Measurements from ENCODE around the gene CARD10. TPM values are rescaled to one million over a fixed set of nuclear protein-coding genes. Genes with fewer than 3 reads are reported as not detected.

Gene CARD10
- total and polyA plus RNA-seq, 2 of the 13 experiments (the other 11 are each of a cell fraction or from before 2014, with no cell fraction given), result 35.2 to 55.8 TPM

DNA sequence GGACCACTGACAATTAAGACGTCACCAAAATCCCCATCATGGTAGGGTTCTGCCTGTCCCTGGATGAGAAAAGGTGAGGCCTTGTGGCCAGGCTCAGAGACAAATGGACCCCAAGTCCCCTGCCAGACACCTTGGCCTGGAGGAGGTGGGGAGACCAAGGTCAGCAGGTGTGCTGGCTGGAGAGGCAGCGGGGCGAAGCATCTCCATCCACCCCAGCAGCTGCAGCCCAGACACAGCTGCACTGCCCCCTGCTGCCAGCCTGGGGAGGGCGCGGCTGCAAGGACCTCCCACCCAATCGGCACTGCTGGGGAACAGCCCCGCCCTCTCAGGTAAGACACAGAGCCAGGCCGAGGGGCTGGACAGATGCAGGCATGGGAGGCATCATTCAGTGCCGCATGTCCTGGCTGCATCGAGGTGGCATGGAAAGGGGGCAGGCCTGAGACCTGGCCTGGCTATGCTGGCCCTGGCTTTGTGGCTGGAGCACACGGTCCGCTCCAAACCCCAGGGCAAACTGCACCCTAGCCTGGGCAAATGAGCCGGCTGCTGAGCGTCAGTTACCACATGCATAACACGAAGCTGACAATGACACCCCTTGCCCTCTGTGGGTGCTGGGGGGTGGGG, 20.8 kb downstream of the CARD10 start:
- H4K20me1 ChIP-seq (ENCODE audit: insufficient read depth, low read length), result no peaks in the 10 kb centered on the region
- ATAC-seq (peak; percentile 14; the same call in 2 of the 3 replicates), FAIRE-seq (peak; percentile 63), DNase-seq (ENCODE audit: low spot score) (peak; percentile 50)
- H3K4me2 ChIP-seq (ENCODE audit: low read depth, low read length), result no peak overlapping the region
- BruUV-seq (replicated peaks), result no TSS peak
- no peak overlapping the region for H3K4me3 ChIP-seq (replicated peaks in 1 of 3; ENCODE audit: insufficient read depth in 1 of 3, low read depth in 2 of 3, low read length in 3 of 3)
- intact Hi-C loops (cut with micrococcal nuclease; ENCODE audit: unreplicated experiment), result no loop called here
- no peak overlapping the region for H3K9ac ChIP-seq (ENCODE audit: insufficient read depth, low read depth, low read length)
- H3K9me3 ChIP-seq (ENCODE audit: low read length), result no peaks in the 10 kb centered on the region
- WGBS (ENCODE audit: low lambda C conversion rate), result 70% methylated on average over 7 of the region's 15 CpGs
- ChIA-PET CTCF (ENCODE audit: low intra/inter-chr PET ratio, low total read pairs) (interaction anchor here (2.0 kb wide), 1 partner anchor 26 kb away, joined by 18 read pairs; no protein-coding TSS in a partner anchor), POLR2A (interaction anchor here (1.0 to 1.6 kb wide), 3 partner anchors 8 to 26 kb away, joined by 3 to 5 read pairs (median 4); no protein-coding TSS in a partner anchor)
- H3K4me1 ChIP-seq (ENCODE audit: insufficient read depth, low read length), result peaks cover 45% of the 10 kb centered on the region
- no peak overlapping the region for H2AFZ ChIP-seq (ENCODE audit: low read length)
- peaks cover 31 to 65% of the 10 kb centered on the region in 2 experiments for H3K36me3 ChIP-seq (replicated peaks in 1 of 2; ENCODE audit: control insufficient read depth in 1 of 2, insufficient read depth in 2 of 2, low read length in 2 of 2)
- no peaks in the 10 kb centered on the region for H3K27me3 ChIP-seq (ENCODE audit: control insufficient read depth in 1 of 2, insufficient read depth in 2 of 2, low read length in 2 of 2)
- peaks cover 9% of the 10 kb centered on the region for H3K79me2 ChIP-seq (ENCODE audit: insufficient read depth, low read length)
- no peak overlapping the region for H3K27ac ChIP-seq (ENCODE audit: extremely low read length, insufficient read depth, low read length)
- in situ Hi-C loops (cut with HindIII; ENCODE audit: extremely low pct_ligation_motif_present, low pct_unique_long_range_greater_than_20kb), result no loop called here
- peak; percentile 65 for TF ChIP-seq RBFOX2 (IDR thresholded peaks at IDR 0.05; ENCODE audit: low read depth, low read length)
- TF ChIP-seq, protein P1, sequence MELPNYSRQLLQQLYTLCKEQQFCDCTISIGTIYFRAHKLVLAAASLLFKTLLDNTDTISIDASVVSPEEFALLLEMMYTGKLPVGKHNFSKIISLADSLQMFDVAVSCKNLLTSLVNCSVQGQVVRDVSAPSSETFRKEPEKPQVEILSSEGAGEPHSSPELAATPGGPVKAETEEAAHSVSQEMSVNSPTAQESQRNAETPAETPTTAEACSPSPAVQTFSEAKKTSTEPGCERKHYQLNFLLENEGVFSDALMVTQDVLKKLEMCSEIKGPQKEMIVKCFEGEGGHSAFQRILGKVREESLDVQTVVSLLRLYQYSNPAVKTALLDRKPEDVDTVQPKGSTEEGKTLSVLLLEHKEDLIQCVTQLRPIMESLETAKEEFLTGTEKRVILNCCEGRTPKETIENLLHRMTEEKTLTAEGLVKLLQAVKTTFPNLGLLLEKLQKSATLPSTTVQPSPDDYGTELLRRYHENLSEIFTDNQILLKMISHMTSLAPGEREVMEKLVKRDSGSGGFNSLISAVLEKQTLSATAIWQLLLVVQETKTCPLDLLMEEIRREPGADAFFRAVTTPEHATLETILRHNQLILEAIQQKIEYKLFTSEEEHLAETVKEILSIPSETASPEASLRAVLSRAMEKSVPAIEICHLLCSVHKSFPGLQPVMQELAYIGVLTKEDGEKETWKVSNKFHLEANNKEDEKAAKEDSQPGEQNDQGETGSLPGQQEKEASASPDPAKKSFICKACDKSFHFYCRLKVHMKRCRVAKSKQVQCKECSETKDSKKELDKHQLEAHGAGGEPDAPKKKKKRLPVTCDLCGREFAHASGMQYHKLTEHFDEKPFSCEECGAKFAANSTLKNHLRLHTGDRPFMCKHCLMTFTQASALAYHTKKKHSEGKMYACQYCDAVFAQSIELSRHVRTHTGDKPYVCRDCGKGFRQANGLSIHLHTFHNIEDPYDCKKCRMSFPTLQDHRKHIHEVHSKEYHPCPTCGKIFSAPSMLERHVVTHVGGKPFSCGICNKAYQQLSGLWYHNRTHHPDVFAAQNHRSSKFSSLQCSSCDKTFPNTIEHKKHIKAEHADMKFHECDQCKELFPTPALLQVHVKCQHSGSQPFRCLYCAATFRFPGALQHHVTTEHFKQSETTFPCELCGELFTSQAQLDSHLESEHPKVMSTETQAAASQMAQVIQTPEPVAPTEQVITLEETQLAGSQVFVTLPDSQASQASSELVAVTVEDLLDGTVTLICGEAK (IDR thresholded peaks at IDR 0.05), result no peak
- TF ChIP-seq, protein P1 (CRISPR knock-in tag; IDR thresholded peaks at IDR 0.05), result no peak
- no peak for TF ChIP-seq ZNF597 (CRISPR knock-in tag; IDR thresholded peaks at IDR 0.05)
- peak; percentile 57; the same call in 1 of the 2 replicates for TF ChIP-seq KLF12 (CRISPR knock-in tag; IDR thresholded peaks at IDR 0.05; ENCODE audit: borderline replicate concordance)
- TF ChIP-seq ZNF296 (CRISPR knock-in tag; conservative IDR thresholded peaks at IDR 0.05), result no peak
- no peak for TF ChIP-seq ZNF460 (CRISPR knock-in tag; IDR thresholded peaks at IDR 0.05; ENCODE audit: borderline replicate concordance)
- TF ChIP-seq, protein P2, sequence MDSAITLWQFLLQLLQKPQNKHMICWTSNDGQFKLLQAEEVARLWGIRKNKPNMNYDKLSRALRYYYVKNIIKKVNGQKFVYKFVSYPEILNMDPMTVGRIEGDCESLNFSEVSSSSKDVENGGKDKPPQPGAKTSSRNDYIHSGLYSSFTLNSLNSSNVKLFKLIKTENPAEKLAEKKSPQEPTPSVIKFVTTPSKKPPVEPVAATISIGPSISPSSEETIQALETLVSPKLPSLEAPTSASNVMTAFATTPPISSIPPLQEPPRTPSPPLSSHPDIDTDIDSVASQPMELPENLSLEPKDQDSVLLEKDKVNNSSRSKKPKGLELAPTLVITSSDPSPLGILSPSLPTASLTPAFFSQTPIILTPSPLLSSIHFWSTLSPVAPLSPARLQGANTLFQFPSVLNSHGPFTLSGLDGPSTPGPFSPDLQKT (CRISPR knock-in tag; IDR thresholded peaks at IDR 0.05; ENCODE audit: borderline replicate concordance), result no peak
- TF ChIP-seq NFYB (CRISPR knock-in tag; IDR thresholded peaks at IDR 0.05), result no peak
- no peak for TF ChIP-seq SALL2 (CRISPR knock-in tag; IDR thresholded peaks at IDR 0.05)

Measured in HepG2 (cell line).